ENCODE data around the gene LYL1. TPM values are rescaled to one million over a fixed set of nuclear protein-coding genes. Genes with fewer than 3 reads are reported as not detected.

Gene LYL1
- total and polyA plus RNA-seq, 2 experiments from 2014 or later, result 0.18 TPM; not detected in 1

DNA sequence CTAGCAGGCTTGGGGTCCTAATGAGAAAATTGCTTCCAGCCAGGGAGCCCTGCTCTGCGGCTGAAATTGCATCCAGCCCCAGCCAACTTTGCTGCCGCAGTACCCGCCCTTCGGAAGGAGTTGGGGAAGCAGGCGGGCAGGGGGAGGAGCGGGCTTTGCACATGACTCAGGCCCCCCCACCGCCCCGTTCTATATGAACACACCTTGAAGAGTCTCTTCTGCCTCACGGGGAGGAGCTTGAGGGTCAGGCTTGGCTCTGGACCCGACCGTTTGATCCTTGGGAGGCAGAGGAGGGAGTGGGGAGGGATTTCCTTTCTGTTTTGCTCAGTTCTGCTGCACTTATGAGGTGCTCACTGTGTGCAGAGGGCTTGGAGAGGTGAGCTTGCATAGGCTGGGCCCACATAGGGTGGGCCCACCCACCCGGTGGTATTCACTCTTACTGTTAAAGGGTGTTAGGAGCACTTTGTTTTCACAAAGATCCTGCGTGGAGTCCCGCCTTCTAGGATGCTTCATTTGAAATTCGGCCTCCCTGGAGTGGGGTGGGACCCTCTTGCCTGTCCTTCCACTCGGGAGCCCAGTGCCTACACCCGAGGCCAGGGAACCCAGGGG is 46.5 kb downstream of the LYL1 start:
- Histone ChIP-seq H4K20me1 (ENCODE audit: insufficient read depth) (no peaks in the 10 kb centered on the region), H3K4me1 (ENCODE audit: insufficient read depth) (peaks cover 78% of the 10 kb centered on the region), H3K4me3 (peak overlapping the region; percentile 61), H3K79me2 (ENCODE audit: insufficient read depth) (peaks cover 86% of the 10 kb centered on the region), H3K9ac (peak overlapping the region; percentile 87), H3K36me3 (ENCODE audit: low read depth) (no peaks in the 10 kb centered on the region), H2AFZ (no peak overlapping the region), H3K27ac (peak overlapping the region; percentile 98), H3K4me2 (ENCODE audit: unreplicated experiment) (peak overlapping the region; percentile 86), H3K27me3 (replicated peaks; ENCODE audit: insufficient read depth) (no peaks in the 10 kb centered on the region), H3K9me2 (ENCODE audit: insufficient read depth) (no peaks in the 10 kb centered on the region), H3F3A (ENCODE audit: insufficient read depth) (peaks cover 28% of the 10 kb centered on the region), H3K9me3 (ENCODE audit: low read depth) (no peaks in the 10 kb centered on the region)
- 4 to 5% methylated on average over 16 to 17 of the region's 17 CpGs for WGBS, 2 experiments (ENCODE audit: low coverage in 1 of 2, low lambda C conversion rate in 2 of 2, missing lambda C conversion rate in 2 of 2)
- in situ Hi-C loops (cut with MboI), result no loop called here
- DNase-seq, result peak; percentile 92
- TF ChIP-seq EZH2 (IDR thresholded peaks at IDR 0.05; ENCODE audit: insufficient read depth, poor library complexity, severe bottlenecking), result no peak
- no peak for TF ChIP-seq EZH2phosphoT487 (IDR thresholded peaks at IDR 0.05; ENCODE audit: insufficient read depth, low read depth)

DNA sequence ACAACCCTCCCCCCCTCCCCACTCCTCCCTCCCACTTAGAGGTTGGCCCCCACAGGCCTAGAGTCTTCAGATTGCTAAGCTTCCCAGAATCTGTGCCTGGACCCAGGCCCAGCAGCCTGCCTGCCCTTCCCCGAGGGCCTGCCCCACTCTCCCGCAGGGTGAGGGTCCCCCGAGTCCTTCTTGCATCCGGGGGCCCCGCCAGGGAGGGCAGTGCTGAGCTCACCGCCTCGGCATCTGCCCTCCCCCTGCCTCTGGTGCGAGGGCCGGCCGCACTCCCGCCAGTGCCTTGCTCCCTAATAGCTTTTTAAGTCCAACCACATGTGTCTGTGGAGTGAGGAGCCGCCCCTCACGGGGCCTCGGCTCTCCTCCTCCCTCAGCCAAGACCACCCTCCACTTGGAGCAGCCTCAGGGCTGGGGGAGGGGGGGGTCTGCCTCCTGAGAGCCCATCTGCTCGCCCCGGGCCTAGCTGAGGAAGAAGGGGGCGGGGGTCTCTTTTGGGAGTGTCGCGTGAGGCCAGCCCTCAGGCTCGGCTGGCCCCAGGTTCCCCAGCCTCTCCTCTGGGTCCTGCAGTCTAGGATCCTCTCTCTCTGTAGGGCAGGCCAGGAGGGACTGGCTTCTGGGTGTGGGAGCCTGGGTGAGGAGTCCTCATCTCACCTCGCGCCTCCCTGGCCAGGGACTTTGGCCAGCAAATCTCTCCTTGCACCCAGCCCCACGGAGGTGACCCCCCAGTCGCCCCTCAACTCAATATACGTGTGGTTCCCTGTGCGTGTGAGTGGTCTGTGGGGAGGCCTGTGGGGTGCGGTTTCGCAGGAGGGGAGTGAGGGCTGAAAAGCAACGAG is 47.2 kb downstream of the LYL1 start:
- Histone ChIP-seq H3K9ac (peak overlapping the region; percentile 87), H2AFZ (no peak overlapping the region), H3K4me3 (peak overlapping the region; percentile 61), H3K27me3 (replicated peaks; ENCODE audit: insufficient read depth) (no peaks in the 10 kb centered on the region), H4K20me1 (ENCODE audit: insufficient read depth) (no peaks in the 10 kb centered on the region), H3K4me2 (ENCODE audit: unreplicated experiment) (peak overlapping the region; percentile 86), H3F3A (ENCODE audit: insufficient read depth) (peaks cover 26% of the 10 kb centered on the region), H3K9me2 (ENCODE audit: insufficient read depth) (no peaks in the 10 kb centered on the region), H3K36me3 (ENCODE audit: low read depth) (no peaks in the 10 kb centered on the region), H3K4me1 (ENCODE audit: insufficient read depth) (peaks cover 79% of the 10 kb centered on the region), H3K27ac (peak overlapping the region; percentile 98), H3K79me2 (ENCODE audit: insufficient read depth) (peaks cover 86% of the 10 kb centered on the region), H3K9me3 (ENCODE audit: low read depth) (no peaks in the 10 kb centered on the region)
- no peak for TF ChIP-seq EZH2phosphoT487 (IDR thresholded peaks at IDR 0.05; ENCODE audit: insufficient read depth, low read depth)
- no peak for TF ChIP-seq EZH2 (IDR thresholded peaks at IDR 0.05; ENCODE audit: insufficient read depth, poor library complexity, severe bottlenecking)
- WGBS, 2 experiments (ENCODE audit: low coverage in 1 of 2, low lambda C conversion rate in 2 of 2, missing lambda C conversion rate in 2 of 2), result 1% methylated on average over 23 to 29 of the region's 29 CpGs
- DNase-seq, result peak; percentile 93
- in situ Hi-C loops (cut with MboI), result no loop called here

DNA sequence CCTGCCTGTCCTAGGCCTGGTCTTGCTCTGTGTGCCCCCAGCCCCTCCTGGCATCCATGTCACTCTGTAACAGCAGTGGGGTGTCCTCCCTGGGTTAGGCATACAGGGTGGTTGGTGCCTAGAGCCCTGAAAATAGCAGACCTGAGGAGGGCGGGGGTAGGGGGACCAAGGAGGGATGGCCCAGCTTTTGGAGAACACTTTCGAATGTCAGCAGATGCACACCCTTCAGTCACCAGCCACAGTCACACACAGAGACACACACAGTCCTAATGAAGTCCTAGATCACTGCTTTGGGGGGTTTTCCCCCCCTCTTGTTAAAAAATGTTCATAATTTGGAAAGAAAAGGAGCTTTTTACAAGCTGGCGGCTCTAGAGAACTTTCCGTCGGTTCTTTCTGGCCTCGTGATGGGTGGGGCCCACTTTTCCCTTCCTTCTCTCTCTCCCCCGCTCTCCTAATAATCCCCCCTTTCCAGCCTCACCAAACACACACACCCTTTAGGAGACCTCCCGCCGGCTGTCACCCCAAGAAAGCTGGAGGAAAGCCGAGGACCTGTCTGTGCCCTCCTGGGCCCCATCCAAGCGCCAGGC is 47.9 kb downstream of the LYL1 start:
- in situ Hi-C loops (cut with MboI), result no loop called here
- Histone ChIP-seq H3K9me3 (ENCODE audit: low read depth) (no peaks in the 10 kb centered on the region), H3K36me3 (ENCODE audit: low read depth) (no peaks in the 10 kb centered on the region), H3K9ac (peak overlapping the region; percentile 87), H3K4me2 (ENCODE audit: unreplicated experiment) (peak overlapping the region; percentile 86), H3K4me1 (ENCODE audit: insufficient read depth) (peaks cover 77% of the 10 kb centered on the region), H3F3A (ENCODE audit: insufficient read depth) (peaks cover 19% of the 10 kb centered on the region), H3K27me3 (replicated peaks; ENCODE audit: insufficient read depth) (no peaks in the 10 kb centered on the region), H3K4me3 (0 out of 2 replicates have a peak overlapping the region, but pooled peaks have one; percentile 30), H3K9me2 (ENCODE audit: insufficient read depth) (no peaks in the 10 kb centered on the region), H3K27ac (peak overlapping the region; percentile 98), H2AFZ (no peak overlapping the region), H3K79me2 (ENCODE audit: insufficient read depth) (peaks cover 86% of the 10 kb centered on the region), H4K20me1 (ENCODE audit: insufficient read depth) (no peaks in the 10 kb centered on the region)
- WGBS, 2 experiments (ENCODE audit: low coverage in 1 of 2, low lambda C conversion rate in 2 of 2, missing lambda C conversion rate in 2 of 2), result 4 to 5% methylated on average over 11 of the region's 11 CpGs
- TF ChIP-seq EZH2phosphoT487 (IDR thresholded peaks at IDR 0.05; ENCODE audit: insufficient read depth, low read depth) (no peak), EZH2 (IDR thresholded peaks at IDR 0.05; ENCODE audit: insufficient read depth, poor library complexity, severe bottlenecking) (no peak)
- DNase-seq, result peak; percentile 87

DNA sequence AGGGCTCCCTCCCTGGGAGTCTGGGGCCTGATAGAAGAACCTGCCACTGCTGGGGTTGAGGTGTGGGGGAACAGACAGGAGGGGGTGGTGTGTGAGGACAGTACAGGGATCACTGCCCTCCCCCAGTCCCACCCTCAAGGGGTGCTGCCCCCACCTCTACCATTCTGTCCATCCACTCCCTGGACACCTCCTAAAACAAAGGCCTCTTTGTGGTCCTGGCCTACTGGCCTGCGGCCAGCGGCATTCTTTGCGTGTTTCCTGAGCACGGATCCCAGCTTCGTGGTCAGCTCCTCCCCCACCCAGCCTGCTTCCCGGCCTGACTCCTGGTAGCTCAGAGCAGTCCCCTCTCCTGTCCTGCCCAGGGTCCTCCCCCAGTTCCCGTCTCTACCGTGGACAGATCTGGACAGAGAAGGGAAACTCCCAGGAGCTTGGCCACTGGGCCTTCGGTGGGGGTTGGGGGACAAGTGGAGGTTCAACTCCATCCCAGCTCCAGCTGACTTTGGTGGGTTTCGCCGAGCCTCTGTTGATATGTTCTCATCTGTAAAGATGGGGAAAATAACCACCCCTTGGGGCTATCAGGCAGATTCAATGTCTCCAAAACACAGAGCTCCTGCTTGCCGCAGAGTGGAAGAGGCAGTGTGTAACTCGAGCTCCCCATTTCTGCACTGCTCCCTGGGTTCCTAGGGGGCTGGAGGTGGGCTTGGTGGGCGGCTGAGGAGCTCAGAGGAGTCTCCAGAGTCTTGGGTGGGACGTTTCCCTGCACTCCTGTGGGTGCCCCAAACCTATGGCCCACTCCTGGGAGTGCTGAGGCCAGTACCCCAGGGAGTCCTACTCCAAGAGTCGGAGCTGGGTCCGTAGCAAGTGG is 48.7 kb downstream of the LYL1 start:
- Histone ChIP-seq H3K4me1 (ENCODE audit: insufficient read depth) (peaks cover 77% of the 10 kb centered on the region), H3K27ac (peak overlapping the region; percentile 98), H3K79me2 (ENCODE audit: insufficient read depth) (peaks cover 86% of the 10 kb centered on the region), H3K4me3 (peak overlapping the region; percentile 30; the same call in 1 of the 2 replicates), H3K27me3 (replicated peaks; ENCODE audit: insufficient read depth) (no peaks in the 10 kb centered on the region), H3K9me3 (ENCODE audit: low read depth) (no peaks in the 10 kb centered on the region), H3F3A (ENCODE audit: insufficient read depth) (peaks cover 19% of the 10 kb centered on the region), H3K9ac (peak overlapping the region; percentile 87), H4K20me1 (ENCODE audit: insufficient read depth) (no peaks in the 10 kb centered on the region), H3K9me2 (ENCODE audit: insufficient read depth) (no peaks in the 10 kb centered on the region), H3K4me2 (ENCODE audit: unreplicated experiment) (peak overlapping the region; percentile 86), H2AFZ (no peak overlapping the region), H3K36me3 (ENCODE audit: low read depth) (no peaks in the 10 kb centered on the region)
- in situ Hi-C loops (cut with MboI), result no loop called here
- TF ChIP-seq EZH2phosphoT487 (IDR thresholded peaks at IDR 0.05; ENCODE audit: insufficient read depth, low read depth) (no peak), EZH2 (IDR thresholded peaks at IDR 0.05; ENCODE audit: insufficient read depth, poor library complexity, severe bottlenecking) (no peak)
- DNase-seq, result peak; percentile 95
- WGBS, 2 experiments (ENCODE audit: low coverage in 1 of 2, low lambda C conversion rate in 2 of 2, missing lambda C conversion rate in 2 of 2), result 11% methylated on average over 17 of the region's 17 CpGs

Measured in GM23248 (cell line).